Neural progenitor cell (in vitro differentiated cells): Measurements from ENCODE around the gene PIK3R4.

ENCODE experiments used
- CTCF ChIP-seq: fragments of 200-600 bp; sonication (generic); IDR thresholded peaks from 2 replicates; pipeline ENCODE4 v1.5.1; 2017; ENCODE audit warnings: antibody characterized with exemption, mild to moderate bottlenecking
- EZH2phosphoT487 ChIP-seq: fragments of 200-600 bp; sonication (generic); IDR thresholded peaks from 2 replicates; pipeline ENCODE4 v1.6.1; 2017; ENCODE audit warnings: antibody characterized with exemption

DNA sequence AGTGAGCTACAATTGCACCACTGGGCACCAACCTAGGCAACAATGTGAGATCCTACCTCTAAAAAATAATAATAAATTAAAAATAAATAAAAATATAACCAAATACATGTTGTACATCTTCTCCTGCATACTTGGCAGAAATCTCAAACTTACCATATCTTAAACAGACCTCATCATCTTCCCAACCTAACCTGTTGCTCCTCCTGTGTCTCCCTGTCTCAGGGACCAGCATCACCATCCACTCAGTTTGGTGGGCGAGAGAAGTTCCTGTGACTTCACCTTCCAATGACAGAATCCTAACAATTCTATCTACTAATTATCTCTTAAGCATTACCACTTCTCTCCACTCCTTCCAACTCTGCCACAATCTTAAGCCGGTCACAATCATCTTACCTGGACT, 3.3 kb downstream of the PIK3R4 start:
- TF ChIP-seq CTCF (no peak), EZH2phosphoT487 (no peak)
